ENCODE results near the gene SRGAP1. TPM values are rescaled to one million over a fixed set of nuclear protein-coding genes. Genes with fewer than 3 reads are reported as not detected.
"Not testable (repeated sequence)": the region's sequence is repeated elsewhere in the genome, so short reads cannot be mapped to it uniquely, and the experiment has no call there.

Gene SRGAP1
- total RNA-seq, 1 experiment from 2014 or later: 6.2 TPM

DNA sequence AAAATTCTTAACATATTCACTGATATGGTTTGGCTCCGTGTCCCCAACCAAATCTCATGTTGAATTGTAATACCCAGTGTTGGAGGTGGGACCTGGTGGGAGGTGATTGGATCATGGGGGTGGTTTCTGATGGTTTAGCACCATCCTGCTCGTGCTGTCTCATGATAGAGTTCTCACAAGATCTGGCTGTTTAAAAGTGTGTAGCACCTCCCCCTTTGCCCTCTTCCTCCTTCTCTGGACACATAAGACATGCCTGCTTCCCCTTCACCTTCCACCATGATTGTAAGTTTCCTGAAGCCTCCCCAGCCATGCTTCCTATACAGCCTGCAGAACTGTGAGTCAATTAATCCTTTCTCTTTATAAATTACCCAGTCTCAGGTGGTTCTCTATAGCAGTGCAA lies 189.6 kb downstream of the SRGAP1 start:
- H3K4me1 ChIP-seq; H3K36me3 ChIP-seq; H3K9me3 ChIP-seq (replicated peaks); H3K4me3 ChIP-seq; H3K27ac ChIP-seq; H3K27me3 ChIP-seq; DNase-seq: not testable (repeated sequence)

DNA sequence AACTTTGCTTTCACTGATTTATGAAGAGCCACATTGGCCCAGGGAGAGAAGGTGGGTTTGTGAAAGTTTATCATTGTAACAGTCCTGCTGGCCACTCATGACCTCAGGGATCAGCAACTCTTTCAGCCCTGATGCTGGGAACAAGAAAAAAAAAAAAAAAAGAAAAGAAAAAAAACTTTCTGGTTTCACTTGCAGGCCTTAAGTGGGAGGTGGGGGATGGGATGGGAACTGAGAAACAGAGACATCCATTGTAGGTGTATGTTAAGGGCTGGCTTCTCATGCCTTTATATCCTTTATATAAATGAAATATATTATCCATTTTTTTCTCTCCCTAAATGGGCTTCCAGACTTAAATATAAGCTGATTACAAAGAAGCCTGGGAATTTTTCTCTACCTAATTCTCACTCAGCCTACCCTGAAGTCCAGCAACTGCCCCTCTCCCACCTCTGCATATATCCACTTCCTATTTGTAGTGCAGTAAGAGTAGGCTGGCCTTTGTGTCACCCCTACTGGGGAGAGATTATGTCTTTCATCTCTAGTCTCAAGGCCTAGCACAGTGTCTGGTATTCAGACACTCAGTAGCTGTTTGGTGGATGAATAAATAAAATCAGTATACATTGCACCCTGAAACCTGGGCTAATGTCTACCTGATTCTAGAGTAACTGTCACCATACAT lies 190.5 kb downstream of the SRGAP1 start:
- Histone ChIP-seq H3K9me3 (replicated peaks) (no peaks in the 10 kb centered on the region), H3K27ac (no peak overlapping the region), H3K4me3 (no peak overlapping the region), H3K36me3 (no peaks in the 10 kb centered on the region), H3K27me3 (no peaks in the 10 kb centered on the region), H3K4me1 (peaks cover 4% of the 10 kb centered on the region; the same call in 1 of the 2 replicates)
- DNase-seq: no peak

GRCh38 chr12:64036414-64036813 lies 191.9 kb downstream of the SRGAP1 start:
- no peak overlapping the region for H3K4me3 ChIP-seq
- H3K36me3 ChIP-seq: no peaks in the 10 kb centered on the region
- no peak for DNase-seq
- peaks cover 5% of the 10 kb centered on the region; the same call in 1 of the 2 replicates for H3K4me1 ChIP-seq
- H3K27me3 ChIP-seq: no peaks in the 10 kb centered on the region
- no peak overlapping the region for H3K27ac ChIP-seq
- no peaks in the 10 kb centered on the region for H3K9me3 ChIP-seq (replicated peaks)

DNA sequence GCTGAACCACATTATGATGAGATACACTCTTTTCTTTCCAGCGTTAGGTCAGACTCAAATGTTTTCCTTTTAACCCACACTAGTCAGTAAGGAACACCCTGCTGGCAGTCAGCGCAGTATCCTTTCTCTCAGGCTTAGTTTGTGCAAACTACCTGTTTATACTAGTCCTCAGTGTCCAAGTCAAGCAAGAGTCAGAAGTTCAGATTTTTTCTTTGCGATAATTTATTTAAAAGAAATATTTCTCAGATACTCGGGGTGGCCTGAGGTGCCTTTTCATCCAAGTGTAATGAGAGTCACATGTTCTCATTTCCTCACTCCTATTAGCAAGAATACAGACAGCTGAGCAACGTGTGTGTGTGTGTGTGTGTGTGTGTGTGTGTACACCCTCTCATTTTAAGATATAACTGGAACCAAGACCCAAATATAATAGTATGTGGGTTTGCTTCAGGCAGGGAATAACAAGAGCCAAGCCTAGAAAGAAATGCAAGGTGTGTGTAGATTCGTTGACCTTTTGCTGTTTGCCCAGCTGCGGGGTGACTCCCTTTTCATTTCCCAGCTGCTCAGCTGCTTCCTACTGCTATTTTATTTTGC lies 194.9 kb downstream of the SRGAP1 start:
- H3K9me3 ChIP-seq (replicated peaks): no peaks in the 10 kb centered on the region

GRCh38 chr12:64042911-64043310 lies 198.4 kb downstream of the SRGAP1 start:
- no peak overlapping the region for H3K27ac ChIP-seq
- no peak overlapping the region for H3K4me3 ChIP-seq
- DNase-seq: no peak
- peaks cover 5% of the 10 kb centered on the region; the same call in 1 of the 2 replicates for H3K4me1 ChIP-seq
- H3K9me3 ChIP-seq (replicated peaks): no peaks in the 10 kb centered on the region
- H3K36me3 ChIP-seq: no peaks in the 10 kb centered on the region
- H3K27me3 ChIP-seq: no peaks in the 10 kb centered on the region

More for the DNA sequence above, 194.9 kb downstream of the SRGAP1 start:
- peaks cover 5% of the 10 kb centered on the region; the same call in 1 of the 2 replicates for H3K4me1 ChIP-seq
- H3K27me3 ChIP-seq: no peaks in the 10 kb centered on the region
- H3K4me3 ChIP-seq: peak overlapping the region; percentile 5; the same call in 1 of the 2 replicates
- no peaks in the 10 kb centered on the region for H3K36me3 ChIP-seq
- DNase-seq: peak; percentile 4 to 27
- H3K27ac ChIP-seq: no peak overlapping the region; the same call in 1 of the 2 replicates

GRCh38 chr12:64044191-64044590 lies 199.7 kb downstream of the SRGAP1 start:
- no peak for DNase-seq
- Histone ChIP-seq H3K4me1 (peaks cover 5% of the 10 kb centered on the region; the same call in 1 of the 2 replicates), H3K9me3 (replicated peaks) (no peaks in the 10 kb centered on the region), H3K36me3 (peaks cover 3% of the 10 kb centered on the region; the same call in 1 of the 2 replicates), H3K4me3 (no peak overlapping the region), H3K27ac (no peak overlapping the region), H3K27me3 (no peaks in the 10 kb centered on the region)

GRCh38 chr12:64051057-64051456 lies 206.6 kb downstream of the SRGAP1 start:
- Histone ChIP-seq H3K4me3 (no peak overlapping the region), H3K9me3 (replicated peaks) (no peaks in the 10 kb centered on the region), H3K27me3 (no peaks in the 10 kb centered on the region), H3K36me3 (peaks cover 7% of the 10 kb centered on the region), H3K4me1 (no peaks in the 10 kb centered on the region), H3K27ac (no peak overlapping the region)
- no peak for DNase-seq

DNA sequence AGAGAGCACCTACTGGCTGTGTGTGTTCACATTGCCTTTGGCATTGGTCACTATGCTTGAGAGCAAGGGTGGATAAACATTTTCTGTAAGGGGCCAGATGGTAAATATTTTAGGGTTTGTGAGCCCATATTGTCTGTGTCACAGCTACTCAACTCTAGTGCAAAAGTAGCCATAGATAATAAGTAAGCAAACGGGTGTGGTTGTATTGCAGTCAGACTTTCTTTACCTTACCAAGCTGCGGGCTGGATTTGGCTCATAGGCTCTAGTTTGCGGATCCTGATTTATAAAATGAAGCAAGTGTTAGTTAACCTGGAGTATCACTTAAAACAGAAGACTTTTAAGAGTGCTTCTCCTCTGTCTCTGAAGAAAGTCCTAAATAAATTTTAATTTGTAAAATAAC lies 208.6 kb downstream of the SRGAP1 start:
- H3K27ac ChIP-seq: no peak overlapping the region
- H3K4me3 ChIP-seq: no peak overlapping the region
- no peak for DNase-seq
- H3K9me3 ChIP-seq (replicated peaks): no peaks in the 10 kb centered on the region
- H3K4me1 ChIP-seq: peaks cover 8% of the 10 kb centered on the region
- peaks cover 7% of the 10 kb centered on the region for H3K36me3 ChIP-seq
- H3K27me3 ChIP-seq: no peaks in the 10 kb centered on the region

DNA sequence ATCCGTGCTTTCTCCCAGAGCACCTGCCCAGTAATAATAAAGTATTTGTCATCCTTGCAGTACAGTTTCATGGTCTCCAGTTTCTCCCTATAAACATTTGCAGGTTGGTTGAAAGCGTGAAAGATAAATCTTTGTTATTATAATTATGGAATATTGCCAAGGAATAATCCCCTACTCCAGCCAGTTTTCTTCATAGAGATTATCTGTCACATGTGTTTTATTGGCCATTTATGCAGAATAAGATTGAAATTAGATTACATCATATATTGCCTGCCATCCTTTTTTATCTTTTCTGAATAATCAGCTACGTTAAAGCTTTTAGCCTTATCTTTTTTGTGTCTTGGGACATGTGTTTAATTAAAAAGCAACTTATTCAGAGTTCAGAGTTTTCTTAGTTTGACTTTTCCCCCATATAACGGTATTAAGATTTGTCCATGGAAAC lies 209.6 kb downstream of the SRGAP1 start:
- no peak for DNase-seq
- Histone ChIP-seq H3K4me1 (peaks cover 18% of the 10 kb centered on the region), H3K36me3 (peaks cover 4% of the 10 kb centered on the region), H3K27ac (no peak overlapping the region), H3K9me3 (replicated peaks) (no peaks in the 10 kb centered on the region), H3K27me3 (no peaks in the 10 kb centered on the region), H3K4me3 (no peak overlapping the region)

DNA sequence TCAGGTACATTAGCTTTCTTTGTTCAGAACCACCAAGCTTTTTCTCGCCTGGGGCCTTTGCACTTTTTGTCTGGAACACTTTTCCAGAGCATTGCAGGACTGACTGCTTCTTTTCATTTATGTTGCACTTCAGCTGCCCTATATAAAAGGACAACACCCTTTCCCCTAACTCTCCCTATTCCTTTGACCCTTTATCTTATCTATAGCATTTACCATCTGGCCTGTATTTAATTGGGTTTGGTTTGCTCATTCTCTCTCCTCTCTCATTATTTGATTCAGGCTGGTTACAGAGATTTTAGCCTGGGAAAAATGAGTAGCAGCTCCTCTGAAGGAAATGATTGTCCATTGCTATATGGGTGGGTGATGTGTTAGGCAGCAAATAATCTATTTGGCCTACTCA lies 212.2 kb downstream of the SRGAP1 start:
- no peaks in the 10 kb centered on the region for H3K36me3 ChIP-seq
- peaks cover 24% of the 10 kb centered on the region for H3K4me1 ChIP-seq
- no peaks in the 10 kb centered on the region for H3K9me3 ChIP-seq (replicated peaks)
- no peaks in the 10 kb centered on the region for H3K27me3 ChIP-seq
- H3K27ac ChIP-seq: no peak overlapping the region
- no peak for DNase-seq
- no peak overlapping the region for H3K4me3 ChIP-seq

GRCh38 chr12:64057706-64058105 lies 213.2 kb downstream of the SRGAP1 start:
- no peaks in the 10 kb centered on the region for H3K9me3 ChIP-seq (replicated peaks)
- H3K4me1 ChIP-seq: peaks cover 32% of the 10 kb centered on the region
- no peaks in the 10 kb centered on the region for H3K36me3 ChIP-seq
- no peak overlapping the region for H3K4me3 ChIP-seq
- DNase-seq: peak; percentile 6 to 49
- H3K27me3 ChIP-seq: no peaks in the 10 kb centered on the region
- H3K27ac ChIP-seq: 0 out of 2 replicates have a peak overlapping the region, but pooled peaks have one; percentile 18

- H3K4me1 ChIP-seq: peaks cover 32% of the 10 kb centered on the region
- peak overlapping the region; percentile 18 for H3K27ac ChIP-seq
- peak in 1 of 2 experiments; percentile 44 for DNase-seq
Observed at GRCh38 chr12:64058541-64059265, 214.2 kb downstream of the SRGAP1 start.

GRCh38 chr12:64059685-64060084 lies 215.2 kb downstream of the SRGAP1 start:
- H3K36me3 ChIP-seq: no peaks in the 10 kb centered on the region
- no peak for DNase-seq
- H3K4me1 ChIP-seq: peaks cover 32% of the 10 kb centered on the region
- H3K4me3 ChIP-seq: no peak overlapping the region
- H3K9me3 ChIP-seq (replicated peaks): no peaks in the 10 kb centered on the region
- H3K27ac ChIP-seq: no peak overlapping the region
- H3K27me3 ChIP-seq: no peaks in the 10 kb centered on the region

More at GRCh38 chr12:64058541-64059265, 214.2 kb downstream of the SRGAP1 start:
- Histone ChIP-seq H3K9me3 (replicated peaks) (no peaks in the 10 kb centered on the region), H3K4me3 (no peak overlapping the region), H3K27me3 (no peaks in the 10 kb centered on the region), H3K36me3 (no peaks in the 10 kb centered on the region)

- DNase-seq: peak; percentile 21 to 57
- Histone ChIP-seq H3K36me3 (peaks cover 8% of the 10 kb centered on the region; the same call in 1 of the 2 replicates), H3K9me3 (replicated peaks) (no peaks in the 10 kb centered on the region), H3K4me1 (peaks cover 32% of the 10 kb centered on the region), H3K27me3 (no peaks in the 10 kb centered on the region), H3K4me3 (no peak overlapping the region), H3K27ac (peak overlapping the region; percentile 35)
Observed at GRCh38 chr12:64061868-64062375, 217.4 kb downstream of the SRGAP1 start.

DNA sequence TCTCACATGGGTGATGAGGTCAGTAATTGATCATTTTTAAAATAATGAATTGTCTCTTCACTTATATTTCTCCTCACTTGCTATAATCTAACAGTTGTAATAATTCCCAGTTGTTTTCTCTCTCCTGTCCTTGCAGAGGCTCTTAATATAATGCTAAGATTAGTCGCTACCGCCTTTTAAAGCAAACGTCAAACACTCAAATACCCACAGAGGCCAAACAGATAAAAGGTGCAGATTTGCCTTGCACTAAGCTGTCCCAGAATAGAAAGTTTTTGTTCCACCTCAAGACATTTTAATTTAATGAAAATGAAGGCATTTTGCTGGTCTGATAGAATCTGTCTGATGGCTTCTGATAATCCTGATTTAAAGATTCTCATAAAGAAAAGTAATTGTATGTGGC lies 218.6 kb downstream of the SRGAP1 start:
- H3K36me3 ChIP-seq: peaks cover 8% of the 10 kb centered on the region; the same call in 1 of the 2 replicates
- peaks cover 24% of the 10 kb centered on the region for H3K4me1 ChIP-seq
- H3K27ac ChIP-seq: no peak overlapping the region
- no peak for DNase-seq
- H3K9me3 ChIP-seq (replicated peaks): no peaks in the 10 kb centered on the region
- no peaks in the 10 kb centered on the region for H3K27me3 ChIP-seq
- H3K4me3 ChIP-seq: no peak overlapping the region
